Right lobe of liver (tissue), 6 donors: ENCODE measurements around the gene CYP2A6. TPM values are rescaled to one million over a fixed set of nuclear protein-coding genes. Genes with fewer than 3 reads are reported as not detected.
A peak's percentile ranks its signal among the peaks of the same experiment; 100 is the strongest.

Source experiments
- ATAC-seq, 4 donors: fragments of 200-7000 bp; cut with Tn5 transposase; one replicate each; pipeline ENCODE4 v1.9.1; 2020; ENCODE audit warnings: mild to moderate bottlenecking in 4 of 4, moderate library complexity in 4 of 4
- DNase-seq, 3 donors: peaks; one replicate each; pipeline ENCODE4 v3.0.0-alpha.2; 2020
- H3K27ac ChIP-seq, 3 donors: fragments of 200-600 bp; one replicate each; pipeline ENCODE4 v1.8.0; 2022
- H3K27me3 ChIP-seq, 2 donors: fragments of 200-600 bp; one replicate each; pipeline ENCODE4 v1.8.0; 2022
- H3K36me3 ChIP-seq, 4 donors: fragments of 200-600 bp; sonication (generic) in 1 of 4; one replicate each; pipeline versions ENCODE4 v1.5.1 to v1.8.0; 2017 to 2022; ENCODE audit warnings: control low read depth in 1 of 4
- H3K4me1 ChIP-seq, 4 donors: fragments of 200-600 bp; sonication (generic) in 1 of 4; one replicate each; pipeline versions ENCODE4 v1.5.1 to v1.8.0; 2017 to 2022; ENCODE audit warnings: control low read depth in 1 of 4
- H3K4me3 ChIP-seq, 3 donors: fragments of 200-600 bp; one replicate each; pipeline ENCODE4 v1.8.0; 2022
- H3K9me3 ChIP-seq, 4 donors: fragments of 200-600 bp; sonication (generic) in 1 of 4; one replicate each; pipeline versions ENCODE4 v1.5.1 to v1.8.0; 2017 to 2022; ENCODE audit warnings: control low read depth in 1 of 4
- CTCF ChIP-seq, 4 donors: fragments of 200-600 bp in 3 of 4; fragments of 450-650 bp in 1 of 4; IDR thresholded peaks; one replicate each; pipeline versions ENCODE4 v1.5.1 to v1.8.0; 2016 to 2022; ENCODE audit warnings: antibody characterized with exemption in 4 of 4, mild to moderate bottlenecking in 2 of 4
- POLR2A ChIP-seq: fragments of 450-650 bp; IDR thresholded peaks from one replicate; pipeline ENCODE4 v1.6.1; 2017; ENCODE audit warnings: antibody characterized with exemption, mild to moderate bottlenecking
- WGBS: methylation state at CpG from one replicate; pipeline ENCODE4 v1.1.6; 2018; ENCODE audit warnings: low coverage, low lambda C conversion rate; ENCODE audit not compliant: insufficient coverage; ENCODE audit errors: missing lambda C conversion rate; 5-methylcytosine and 5-hydroxymethylcytosine counted together
- intact Hi-C, 2 donors: fragments of 100-400 bp; cut with DNase I; formaldehyde crosslinking; loops; one replicate each; pipeline versions ENCODE4 v1.11.2 to v1.14.1; 2022
- total RNA-seq, 6 experiments: library from RNA; depleted of rRNA in 2 of 6; stranded (reverse); fragments of >200 nt in 2 of 6; fragmentation: NEBNext Ultra II Directional in 3 of 6; extraction: Animal tissue kit (Norgen Biotek cat#: 25700) in 3 of 6; gene quantifications; one replicate each; pipeline versions ENCODE4 v1.1.0 to v1.2.4, GENCODE V29; 2016 to 2023
- donor health status: DM: no; HTN: yes; CAD: no.
- donor health status: DM: no; HTN: no; CAD: no.
- donor health status: DM: no; HTN: no; CAD: no.
- donor health status: DM: no; HTN: yes; CAD: no.
- donor health status: DM: no; HTN: yes; CAD: no.

Gene CYP2A6
- total RNA-seq, 6 experiments from 2014 or later, result 73.6 to 3,618 (median 1,239) TPM

- Histone ChIP-seq H3K4me3 (no peak overlapping the region), H3K4me1 (peaks cover 0 to 39% (median 18%) of the 10 kb centered on the region in 4 donors), H3K36me3 (peaks cover 0 to 26% (median 9%) of the 10 kb centered on the region in 4 donors), H3K9me3 (no peaks in the 10 kb centered on the region), H3K27ac (peak overlapping the region in 1 of 3 donors; percentile 2), H3K27me3 (no peaks in the 10 kb centered on the region)
- intact Hi-C loops, result loop anchor here in 1 of 2 donors (10.0 kb wide), 1 partner anchor 143 kb away; no protein-coding TSS in a partner anchor
- 70% methylated on average over 7 of the region's 18 CpGs for WGBS
- DNase-seq, result peak in 1 of 3 donors; percentile 56
- TF ChIP-seq CTCF (IDR thresholded peaks at IDR 0.05), result peak; percentile 13 to 23 (median 19)
- no peak for TF ChIP-seq POLR2A
- no peak for ATAC-seq
Measured at GRCh38 chr19:40807147-40808020, 42.9 kb downstream of the CYP2A6 start.

- ATAC-seq, result peak; percentile 17 to 40 (median 20)
- Histone ChIP-seq H3K9me3 (no peaks in the 10 kb centered on the region), H3K27me3 (no peaks in the 10 kb centered on the region), H3K4me3 (no peak overlapping the region), H3K4me1 (peaks cover 0 to 47% (median 22%) of the 10 kb centered on the region in 4 donors), H3K27ac (peak overlapping the region in 2 of 3 donors; percentile 2 to 41), H3K36me3 (peaks cover 0 to 26% (median 9%) of the 10 kb centered on the region in 4 donors)
- WGBS, result 38% methylated on average over 4 of the region's 26 CpGs
- TF ChIP-seq CTCF (IDR thresholded peaks at IDR 0.05) (peak; percentile 41 to 67 (median 56)), POLR2A (no peak)
- peak; percentile 66 to 70 (median 69) for DNase-seq
- intact Hi-C loops, result loop anchor here in 1 of 2 donors (10.0 kb wide), 1 partner anchor 142 kb away; no protein-coding TSS in a partner anchor
Measured at GRCh38 chr19:40806423-40807146, 43.7 kb downstream of the CYP2A6 start.

GRCh38 chr19:40805258-40805868 lies 44.9 kb downstream of the CYP2A6 start:
- intact Hi-C loops, result loop anchor here in 1 of 2 donors (10.0 kb wide), 1 partner anchor 141 kb away; no protein-coding TSS in a partner anchor
- TF ChIP-seq CTCF (IDR thresholded peaks at IDR 0.05) (no peak), POLR2A (no peak)
- peaks cover 0 to 32% (median 9%) of the 10 kb centered on the region in 4 donors for H3K36me3 ChIP-seq
- peaks cover 0 to 57% (median 22%) of the 10 kb centered on the region in 4 donors for H3K4me1 ChIP-seq
- ATAC-seq (peak; percentile 10 to 43 (median 15)), DNase-seq (peak in 2 of 3 donors; percentile 63 to 73)
- H3K27me3 ChIP-seq, result no peaks in the 10 kb centered on the region
- H3K27ac ChIP-seq, result peak overlapping the region; percentile 43 to 71 (median 58)
- H3K9me3 ChIP-seq, result no peaks in the 10 kb centered on the region
- WGBS, result 60% methylated on average over 1 of the region's 2 CpGs
- no peak overlapping the region for H3K4me3 ChIP-seq

- no peak overlapping the region for H3K4me3 ChIP-seq
- H3K27me3 ChIP-seq, result no peaks in the 10 kb centered on the region
- peak overlapping the region; percentile 43 to 71 (median 58) for H3K27ac ChIP-seq
- peaks cover 0 to 62% (median 22%) of the 10 kb centered on the region in 4 donors for H3K4me1 ChIP-seq
- intact Hi-C loops, result loop anchor here in 1 of 2 donors (10.0 kb wide), 1 partner anchor 140 kb away; no protein-coding TSS in a partner anchor
- ATAC-seq, result peak; percentile 54 to 73 (median 68)
- DNase-seq, result peak; percentile 77 to 90 (median 90)
- 4% methylated on average over 5 of the region's 7 CpGs for WGBS
- TF ChIP-seq CTCF (IDR thresholded peaks at IDR 0.05) (peak in 3 of 4 donors; percentile 5 to 30 (median 25)), POLR2A (no peak)
- no peaks in the 10 kb centered on the region for H3K9me3 ChIP-seq
- H3K36me3 ChIP-seq, result peaks cover 0 to 32% (median 9%) of the 10 kb centered on the region in 4 donors
Measured at GRCh38 chr19:40804783-40805242, 45.4 kb downstream of the CYP2A6 start.
